WI38 (cell line): Measurements from ENCODE around the gene ACSBG1.

Experiments used
- H3K4me3 ChIP-seq: 2 replicates; pipeline ENCODE4 v1.5.1; 2011; ENCODE audit warnings: low read depth, mild to moderate bottlenecking, control low read depth, low read length
- CTCF ChIP-seq: IDR thresholded peaks from 2 replicates; pipeline ENCODE4 v1.5.1; 2012; ENCODE audit warnings: low read depth, mild to moderate bottlenecking, control low read depth, low read length

Gene ACSBG1

GRCh38 chr15:78212008-78212407 is 22.4 kb downstream of the ACSBG1 start:
- H3K4me3 ChIP-seq: no peak overlapping the region
- no peak for TF ChIP-seq CTCF

- TF ChIP-seq CTCF: no peak
- H3K4me3 ChIP-seq: no peak overlapping the region
Observed at GRCh38 chr15:78211189-78211921, 23.0 kb downstream of the ACSBG1 start.

- H3K4me3 ChIP-seq: no peak overlapping the region
- no peak for TF ChIP-seq CTCF
Observed at GRCh38 chr15:78210349-78210717, 24.0 kb downstream of the ACSBG1 start.

- no peak overlapping the region for H3K4me3 ChIP-seq
- TF ChIP-seq CTCF: no peak
Observed at GRCh38 chr15:78209646-78210348, 24.6 kb downstream of the ACSBG1 start.

- TF ChIP-seq CTCF: no peak
- no peak overlapping the region for H3K4me3 ChIP-seq
Observed at GRCh38 chr15:78208887-78209645, 25.3 kb downstream of the ACSBG1 start.

- H3K4me3 ChIP-seq: no peak overlapping the region
- no peak for TF ChIP-seq CTCF
Observed at GRCh38 chr15:78208341-78208844, 26.0 kb downstream of the ACSBG1 start.
